Measurements from ENCODE around the gene LONP1.

LONP1 gene

DNA sequence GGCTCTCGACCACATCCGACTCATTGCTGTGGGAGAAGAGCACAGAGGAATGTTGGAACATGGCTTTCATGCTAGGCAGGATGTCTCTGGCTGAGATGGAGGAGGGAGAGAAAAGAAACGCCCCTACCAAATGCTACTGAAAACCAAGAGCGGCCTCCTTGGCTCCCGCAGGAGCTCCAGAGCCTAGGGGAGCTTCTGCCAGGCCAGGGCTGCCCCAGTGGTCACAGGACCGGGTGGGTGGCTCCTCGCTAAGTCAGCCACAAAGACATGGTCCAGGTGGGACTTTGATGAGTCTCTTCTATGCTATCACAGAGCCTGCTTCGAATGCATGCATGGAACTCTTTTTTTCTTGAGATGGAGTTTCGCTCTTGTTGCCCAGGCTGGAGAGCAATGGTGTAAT lies 6.7 kb downstream of the LONP1 start:
- TF ChIP-seq CTCF (IDR thresholded peaks at IDR 0.05; ENCODE audit: borderline replicate concordance, control extremely low read depth, extremely low read depth, insufficient read depth, missing control alignments): no peak
- in situ Hi-C loops (cut with MboI; ENCODE audit: low sequenced_read_pairs, unreplicated experiment): no loop called here
- no peak for DNase-seq (ENCODE audit: low spot score)

DNA sequence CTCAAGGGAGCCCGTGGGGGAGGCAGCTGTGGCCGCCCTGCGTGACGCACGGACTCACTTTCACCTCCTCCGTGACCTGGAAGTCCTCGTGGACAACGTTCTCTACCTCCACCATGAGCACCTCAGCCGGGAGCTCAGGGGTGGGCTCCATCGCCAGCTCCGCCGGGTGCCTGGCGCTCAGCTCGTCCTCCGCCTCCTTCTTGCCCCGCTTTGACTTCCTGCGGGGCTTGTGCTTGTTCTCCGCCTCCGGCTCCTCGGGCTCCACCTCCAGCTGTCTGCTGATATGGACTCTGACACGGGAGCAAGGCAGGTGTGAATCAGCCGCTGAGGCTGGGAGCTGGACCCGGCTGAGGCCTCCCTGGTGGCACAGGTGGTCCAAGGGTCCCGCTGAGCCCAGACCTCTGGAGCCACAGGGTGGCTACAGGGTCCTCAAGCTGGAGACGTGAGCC lies 8.2 kb downstream of the LONP1 start:
- TF ChIP-seq CTCF (IDR thresholded peaks at IDR 0.05; ENCODE audit: borderline replicate concordance, control extremely low read depth, extremely low read depth, insufficient read depth, missing control alignments): no peak
- no peak for DNase-seq (ENCODE audit: low spot score)
- in situ Hi-C loops (cut with MboI; ENCODE audit: low sequenced_read_pairs, unreplicated experiment): no loop called here

DNA sequence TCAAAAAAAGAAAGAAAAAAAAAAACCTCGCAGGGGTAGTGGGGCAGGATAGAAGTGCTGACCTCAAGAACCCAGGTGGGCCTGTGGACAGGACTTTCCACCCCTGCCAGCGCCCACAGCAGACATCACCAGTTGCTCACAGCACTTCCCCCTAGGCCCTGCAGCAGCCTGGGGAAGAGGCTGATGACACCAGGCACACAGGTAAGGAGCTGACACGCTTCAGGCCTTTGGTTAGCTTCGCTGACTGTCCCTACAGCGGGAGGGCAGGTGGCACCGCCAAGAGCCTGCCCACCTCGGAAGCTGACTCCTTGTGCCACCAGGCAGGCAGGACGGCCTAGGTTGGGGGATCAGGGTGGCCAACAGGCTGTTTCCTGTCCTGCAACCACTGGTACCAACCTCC lies 8.9 kb downstream of the LONP1 start:
- DNase-seq (ENCODE audit: low spot score): no peak
- TF ChIP-seq CTCF (IDR thresholded peaks at IDR 0.05; ENCODE audit: borderline replicate concordance, control extremely low read depth, extremely low read depth, insufficient read depth, missing control alignments): no peak
- in situ Hi-C loops (cut with MboI; ENCODE audit: low sequenced_read_pairs, unreplicated experiment): no loop called here

DNA sequence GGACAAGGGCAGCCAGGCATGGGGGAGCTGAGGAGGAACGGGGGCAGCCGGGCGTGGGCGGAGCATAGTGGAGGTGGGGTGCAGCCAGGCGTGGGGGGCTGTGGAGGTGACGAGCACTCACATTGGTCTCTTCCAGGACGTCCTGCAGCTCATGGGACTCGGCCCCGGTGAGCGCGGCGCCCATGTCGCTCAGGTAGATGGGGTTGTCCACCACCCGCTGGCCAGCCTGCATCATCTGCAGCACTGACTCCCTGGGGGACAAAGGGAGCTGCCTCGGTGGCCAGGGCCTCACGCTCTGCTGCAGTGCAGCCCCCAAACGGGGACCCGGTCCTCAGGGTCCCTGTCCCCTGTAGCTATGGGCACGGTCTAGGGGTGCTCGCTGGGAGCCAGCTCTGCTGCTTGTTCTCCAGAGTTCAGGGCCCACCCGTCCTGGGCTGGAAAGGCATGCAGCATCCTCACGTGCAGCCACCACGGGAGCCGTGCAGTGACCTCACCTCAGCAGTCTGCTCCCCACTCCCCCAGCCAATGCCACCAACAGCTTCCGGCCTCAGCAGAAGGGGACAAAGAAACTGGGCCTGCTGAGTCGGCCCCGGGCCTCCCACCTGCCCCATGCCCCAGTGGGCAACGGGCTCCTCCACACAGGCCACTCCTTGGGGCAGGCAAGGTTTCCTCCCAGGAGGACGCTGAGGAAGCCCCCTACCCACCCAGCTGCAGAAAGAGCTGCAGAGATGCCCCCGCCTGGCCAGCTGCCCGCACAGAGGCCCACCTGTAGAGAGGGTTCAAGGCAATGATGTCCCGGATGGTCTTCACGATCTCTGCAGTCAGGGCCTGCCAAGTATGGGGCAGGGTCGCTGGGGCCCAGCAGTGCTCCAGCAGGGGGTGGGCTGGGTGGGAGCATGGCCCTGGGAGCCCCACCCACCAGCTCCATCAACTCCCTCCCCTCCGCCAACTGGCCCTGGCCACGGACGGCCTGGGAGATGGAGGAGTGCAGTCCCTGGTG lies 12.1 kb downstream of the LONP1 start:
- TF ChIP-seq CTCF (IDR thresholded peaks at IDR 0.05; ENCODE audit: borderline replicate concordance, control extremely low read depth, extremely low read depth, insufficient read depth, missing control alignments): no peak
- in situ Hi-C loops (cut with MboI; ENCODE audit: low sequenced_read_pairs, unreplicated experiment): no loop called here
- DNase-seq (ENCODE audit: low spot score): peak; percentile 35

DNA sequence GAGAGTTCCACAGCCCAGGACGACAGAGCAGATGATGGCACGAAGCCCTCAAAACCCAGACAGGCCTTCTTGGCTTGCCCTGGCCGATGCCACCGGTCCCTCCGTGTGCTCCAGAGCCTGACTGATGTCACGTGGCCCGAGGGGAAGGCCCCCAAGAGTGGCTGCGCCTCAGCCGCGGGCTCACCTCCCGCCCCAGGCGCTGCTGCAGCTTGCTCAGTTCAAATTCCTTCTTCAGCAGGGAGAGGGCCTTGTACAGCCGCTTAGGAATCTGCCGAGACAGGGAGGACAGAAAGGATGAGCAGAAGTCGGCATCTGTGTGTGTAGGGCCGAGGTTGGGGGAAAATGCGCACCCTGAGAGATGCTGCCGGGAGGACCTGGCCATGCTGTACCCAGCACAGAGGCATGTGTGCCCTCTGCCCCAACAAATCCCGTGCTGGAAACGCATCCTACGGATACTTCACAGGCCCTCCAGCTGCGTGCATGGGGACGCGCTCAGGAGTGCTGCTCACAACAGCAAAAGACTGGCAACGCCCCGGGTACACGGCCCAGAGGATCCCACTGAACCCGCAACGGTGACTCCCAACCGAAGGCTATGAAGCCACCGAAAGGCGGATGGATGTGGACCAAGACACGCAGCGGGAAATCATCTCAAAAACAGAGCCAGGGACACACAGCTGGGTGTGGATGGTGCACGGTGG lies 12.9 kb downstream of the LONP1 start:
- DNase-seq (ENCODE audit: low spot score): peak; percentile 27
- in situ Hi-C loops (cut with MboI; ENCODE audit: low sequenced_read_pairs, unreplicated experiment): no loop called here
- no peak for TF ChIP-seq CTCF (IDR thresholded peaks at IDR 0.05; ENCODE audit: borderline replicate concordance, control extremely low read depth, extremely low read depth, insufficient read depth, missing control alignments)

DNA sequence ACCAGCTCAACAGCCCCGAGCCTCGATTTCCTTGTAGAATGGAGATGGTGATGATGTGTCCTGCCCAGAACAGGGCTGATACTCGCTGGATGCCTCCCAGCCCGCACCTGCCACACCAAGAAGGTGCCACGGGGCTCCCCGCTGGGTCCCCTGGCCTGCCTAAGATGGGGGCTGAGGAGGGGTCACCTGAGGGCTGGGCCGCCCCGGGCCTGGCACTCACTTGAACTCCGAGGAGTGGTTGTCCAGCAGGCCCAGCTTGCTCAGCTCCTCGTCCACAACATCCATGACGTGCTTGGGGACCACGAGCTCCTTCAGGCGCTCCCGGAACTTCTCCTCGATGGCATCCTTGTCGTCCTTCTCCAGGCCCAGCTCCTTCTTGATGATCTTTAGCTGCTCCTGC lies 14.4 kb downstream of the LONP1 start:
- DNase-seq (ENCODE audit: low spot score): no peak
- in situ Hi-C loops (cut with MboI; ENCODE audit: low sequenced_read_pairs, unreplicated experiment): no loop called here
- no peak for TF ChIP-seq CTCF (IDR thresholded peaks at IDR 0.05; ENCODE audit: borderline replicate concordance, control extremely low read depth, extremely low read depth, insufficient read depth, missing control alignments)
